Mesendoderm (in vitro differentiated cells): ENCODE measurements around the gene CETN2.

ENCODE experiments used
- DNase-seq: peaks from one replicate; pipeline ENCODE4 v3.0.0; 2013
- H2AK5ac ChIP-seq: 2 replicates; pipeline ENCODE4 v1.6.1; 2013; ENCODE audit warnings: low read length, inconsistent platforms
- H2BK120ac ChIP-seq: 2 replicates; pipeline ENCODE4 v1.6.1; 2013; ENCODE audit warnings: low read depth, mild to moderate bottlenecking, low read length, moderate library complexity, mixed read lengths
- H2BK15ac ChIP-seq: replicated peaks from 2 replicates; pipeline ENCODE4 v1.6.1; 2013; ENCODE audit warnings: low read depth, mild to moderate bottlenecking, moderate library complexity
- H2BK5ac ChIP-seq: 2 replicates; pipeline ENCODE4 v1.6.1; 2013; ENCODE audit warnings: low read length, inconsistent platforms
- H3K18ac ChIP-seq: 2 replicates; pipeline ENCODE4 v1.6.1; 2013; ENCODE audit warnings: mild to moderate bottlenecking, low read length, mixed read lengths
- H3K23ac ChIP-seq: one replicate; pipeline ENCODE4 v1.6.1; 2013; ENCODE audit warnings: low read length
- H3K27ac ChIP-seq: 2 replicates; pipeline ENCODE4 v1.5.1; 2013; ENCODE audit warnings: low read depth, mild to moderate bottlenecking, inconsistent platforms, low read length, moderate library complexity
- H3K27me3 ChIP-seq: 2 replicates; pipeline ENCODE4 v1.6.1; 2013; ENCODE audit warnings: low read length, control low read depth, mild to moderate bottlenecking, inconsistent platforms; ENCODE audit not compliant: insufficient read depth, poor library complexity
- H3K36me3 ChIP-seq: 2 replicates; pipeline ENCODE4 v1.6.1; 2013; ENCODE audit warnings: low read length, inconsistent platforms; ENCODE audit not compliant: control insufficient read depth, insufficient read depth
- H3K4ac ChIP-seq: one replicate; pipeline ENCODE4 v1.6.1; 2013; ENCODE audit warnings: low read depth, mild to moderate bottlenecking, low read length, moderate library complexity
- H3K4me1 ChIP-seq: 2 replicates; pipeline ENCODE4 v1.6.1; 2013; ENCODE audit warnings: low read depth, low read length, inconsistent platforms; ENCODE audit not compliant: control insufficient read depth
- H3K4me2 ChIP-seq: 2 replicates; pipeline ENCODE4 v1.6.1; 2013; ENCODE audit warnings: low read length
- H3K4me3 ChIP-seq: 2 replicates; pipeline ENCODE4 v1.5.1; 2013; ENCODE audit warnings: mild to moderate bottlenecking, low read length
- H3K56ac ChIP-seq: one replicate; pipeline ENCODE4 v1.6.1; 2013; ENCODE audit warnings: low read length
- H3K79me1 ChIP-seq: 2 replicates; pipeline ENCODE4 v1.6.1; 2013; ENCODE audit warnings: low read length, inconsistent platforms
- H3K79me2 ChIP-seq: 2 replicates; pipeline ENCODE4 v1.6.1; 2013; ENCODE audit warnings: mild to moderate bottlenecking, low read length; ENCODE audit not compliant: control insufficient read depth, insufficient read depth
- H3K9ac ChIP-seq: 2 replicates; pipeline ENCODE4 v1.6.1; 2013; ENCODE audit warnings: low read length, inconsistent platforms
- H4K5ac ChIP-seq: one replicate; pipeline ENCODE4 v1.6.1; 2013; ENCODE audit warnings: low read length
- H4K8ac ChIP-seq: one replicate; pipeline ENCODE4 v1.6.1; 2013; ENCODE audit warnings: low read depth, mild to moderate bottlenecking, control low read depth, low read length, moderate library complexity
- whole genome bisulfite sequencing: extraction: QIAGEN DNeasy Blood & Tissue Kit; methylation state at CpG from one replicate; pipeline ENCODE4 v1.1.7; 2013; ENCODE audit warnings: low lambda C conversion rate, missing lambda C conversion rate; ENCODE audit not compliant: insufficient coverage; ENCODE audit errors: extremely low coverage; 5-methylcytosine and 5-hydroxymethylcytosine counted together

CETN2 gene

DNA sequence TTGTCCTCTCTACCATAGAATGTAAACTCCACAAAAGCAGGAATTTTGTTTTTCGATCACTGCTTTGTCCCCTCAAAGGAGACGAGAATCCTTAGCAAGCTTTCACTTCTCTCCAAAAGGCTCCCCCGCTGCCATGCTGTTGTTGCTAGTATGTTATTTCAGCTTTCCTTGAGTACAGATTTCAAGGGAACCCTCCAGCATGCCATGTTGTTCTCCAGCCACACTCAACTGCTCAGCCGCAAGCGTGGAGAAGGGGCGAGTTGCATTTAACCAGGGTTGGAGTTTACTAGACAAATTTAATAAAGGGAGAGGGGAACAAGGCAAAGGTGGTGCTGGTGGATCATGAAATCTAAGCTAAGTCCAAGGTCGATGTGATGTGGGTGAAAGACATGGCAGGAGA lies 23.4 kb upstream of the CETN2 start:
- H3K4me2 ChIP-seq: no peak overlapping the region
- H2BK5ac ChIP-seq: no peak overlapping the region
- no peak overlapping the region for H3K18ac ChIP-seq
- peaks cover 2% of the 10 kb centered on the region for H3K36me3 ChIP-seq
- no peaks in the 10 kb centered on the region for H3K27me3 ChIP-seq
- H3K56ac ChIP-seq: no peak overlapping the region
- no CpG with 5 or more reads among the region's 7 CpGs for WGBS
- H2BK15ac ChIP-seq: no peak overlapping the region
- no peak overlapping the region for H3K23ac ChIP-seq
- H4K5ac ChIP-seq: no peak overlapping the region
- H2BK120ac ChIP-seq: no peak overlapping the region
- H3K4me3 ChIP-seq: no peak overlapping the region
- no peak overlapping the region for H3K27ac ChIP-seq
- no peaks in the 10 kb centered on the region for H3K79me2 ChIP-seq
- no peaks in the 10 kb centered on the region for H3K4me1 ChIP-seq
- no peak overlapping the region for H3K9ac ChIP-seq
- H2AK5ac ChIP-seq: no peak overlapping the region
- H3K4ac ChIP-seq: no peak overlapping the region
- no peak for DNase-seq
- no peaks in the 10 kb centered on the region for H3K79me1 ChIP-seq
- no peak overlapping the region for H4K8ac ChIP-seq

DNA sequence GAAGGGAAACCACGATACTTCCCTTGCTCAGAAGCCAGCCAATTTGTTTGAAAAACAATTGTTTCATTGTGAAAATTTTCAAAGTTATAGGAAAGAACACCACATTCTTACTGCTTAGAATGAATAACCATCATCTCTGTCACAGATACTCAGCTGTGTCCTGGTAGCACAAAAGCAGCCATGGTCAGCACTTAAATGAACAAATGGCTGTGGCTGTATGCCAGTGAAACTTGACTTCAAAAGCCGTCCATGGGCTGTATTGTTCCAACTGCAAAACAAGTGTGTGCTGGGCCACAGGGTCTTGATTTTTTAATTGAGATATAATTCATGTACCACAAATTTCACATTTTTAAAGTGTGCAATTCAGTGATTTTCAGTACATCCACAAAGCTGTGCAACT lies 19.9 kb upstream of the CETN2 start:
- peaks cover 2% of the 10 kb centered on the region for H3K36me3 ChIP-seq
- no peak overlapping the region for H3K27ac ChIP-seq
- no peak overlapping the region for H3K4ac ChIP-seq
- no CpG with 5 or more reads among the region's 2 CpGs for WGBS
- no peak overlapping the region for H2BK15ac ChIP-seq
- H3K18ac ChIP-seq: no peak overlapping the region
- no peak overlapping the region for H3K56ac ChIP-seq
- no peaks in the 10 kb centered on the region for H3K4me1 ChIP-seq
- H3K4me3 ChIP-seq: no peak overlapping the region
- no peaks in the 10 kb centered on the region for H3K27me3 ChIP-seq
- no peak overlapping the region for H3K4me2 ChIP-seq
- H2AK5ac ChIP-seq: no peak overlapping the region
- no peak overlapping the region for H3K23ac ChIP-seq
- H4K8ac ChIP-seq: no peak overlapping the region
- H2BK5ac ChIP-seq: no peak overlapping the region
- no peaks in the 10 kb centered on the region for H3K79me2 ChIP-seq
- no peak overlapping the region for H3K9ac ChIP-seq
- no peak overlapping the region for H2BK120ac ChIP-seq
- no peak for DNase-seq
- H3K79me1 ChIP-seq: no peaks in the 10 kb centered on the region
- no peak overlapping the region for H4K5ac ChIP-seq

DNA sequence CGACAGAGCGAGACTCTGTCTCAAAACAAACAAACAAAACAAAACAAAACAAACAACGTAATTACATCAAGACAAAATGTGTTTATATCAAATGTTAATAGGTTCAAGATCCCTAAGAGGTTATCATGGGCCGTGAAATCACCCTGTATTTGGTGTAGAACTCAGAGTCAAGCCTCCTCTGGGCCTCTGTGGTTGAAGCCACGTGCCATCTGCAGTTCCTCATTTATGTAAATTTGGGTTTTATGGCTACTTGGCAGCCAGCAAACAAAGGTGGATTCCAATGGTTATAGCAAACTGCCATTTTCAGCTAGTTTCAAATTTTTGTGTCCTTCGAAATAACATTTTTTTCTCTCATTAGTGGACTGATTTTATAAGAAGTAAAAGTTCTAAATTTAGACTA lies 16.7 kb upstream of the CETN2 start:
- no peak overlapping the region for H4K5ac ChIP-seq
- H2BK15ac ChIP-seq: no peak overlapping the region
- DNase-seq: no peak
- H3K4me2 ChIP-seq: no peak overlapping the region
- no peak overlapping the region for H2BK120ac ChIP-seq
- H3K27ac ChIP-seq: no peak overlapping the region
- H2BK5ac ChIP-seq: no peak overlapping the region
- no peak overlapping the region for H2AK5ac ChIP-seq
- H3K4me3 ChIP-seq: no peak overlapping the region
- H3K18ac ChIP-seq: no peak overlapping the region
- WGBS: no CpG with 5 or more reads among the region's 6 CpGs
- no peak overlapping the region for H3K4ac ChIP-seq
- H3K79me1 ChIP-seq: no peaks in the 10 kb centered on the region
- peaks cover 2% of the 10 kb centered on the region for H3K36me3 ChIP-seq
- no peak overlapping the region for H3K56ac ChIP-seq
- H3K79me2 ChIP-seq: peaks cover 7% of the 10 kb centered on the region
- H4K8ac ChIP-seq: no peak overlapping the region
- no peaks in the 10 kb centered on the region for H3K27me3 ChIP-seq
- no peaks in the 10 kb centered on the region for H3K4me1 ChIP-seq
- no peak overlapping the region for H3K9ac ChIP-seq
- H3K23ac ChIP-seq: no peak overlapping the region

DNA sequence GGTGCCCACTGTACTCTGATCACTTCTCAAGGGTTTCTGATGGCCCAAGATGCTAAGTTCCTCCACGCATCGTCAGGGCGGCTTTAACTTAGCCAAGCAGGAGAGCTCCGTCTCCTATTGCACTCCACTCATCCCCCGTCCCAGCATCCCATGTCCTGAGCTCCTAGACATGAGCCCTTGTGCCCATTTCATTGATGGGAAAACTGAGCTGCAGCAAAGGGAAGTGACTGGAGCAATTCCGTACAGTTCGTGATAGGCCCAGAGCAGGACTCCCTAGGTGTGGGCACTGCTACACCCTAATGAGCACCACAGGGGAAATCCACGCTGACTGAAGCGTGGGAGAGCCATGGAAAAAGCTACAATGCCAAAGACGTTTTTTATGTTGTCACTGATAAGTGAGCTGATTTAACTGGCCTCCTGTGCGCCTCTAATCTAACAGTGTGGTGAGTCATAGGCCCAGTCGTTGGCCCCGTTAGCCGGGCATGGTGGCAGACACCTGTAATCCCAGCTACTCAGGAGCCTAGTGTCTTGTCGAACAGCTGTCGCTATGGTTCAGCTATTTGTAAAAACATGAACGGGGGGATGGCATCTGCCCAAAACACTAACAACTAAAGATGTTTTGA lies 15.2 kb upstream of the CETN2 start:
- no peak overlapping the region for H2BK5ac ChIP-seq
- H3K4me3 ChIP-seq: no peak overlapping the region
- no CpG with 5 or more reads among the region's 17 CpGs for WGBS
- no peak overlapping the region for H3K56ac ChIP-seq
- H3K27me3 ChIP-seq: no peaks in the 10 kb centered on the region
- H3K18ac ChIP-seq: no peak overlapping the region
- H3K79me1 ChIP-seq: peaks cover 2% of the 10 kb centered on the region
- H2BK120ac ChIP-seq: no peak overlapping the region
- no peak for DNase-seq
- no peak overlapping the region for H3K4me2 ChIP-seq
- no peaks in the 10 kb centered on the region for H3K4me1 ChIP-seq
- H3K79me2 ChIP-seq: peaks cover 15% of the 10 kb centered on the region
- no peak overlapping the region for H3K27ac ChIP-seq
- no peak overlapping the region for H4K5ac ChIP-seq
- no peaks in the 10 kb centered on the region for H3K36me3 ChIP-seq
- no peak overlapping the region for H3K23ac ChIP-seq
- H3K4ac ChIP-seq: no peak overlapping the region
- H3K9ac ChIP-seq: no peak overlapping the region
- H2BK15ac ChIP-seq: no peak overlapping the region
- no peak overlapping the region for H2AK5ac ChIP-seq
- H4K8ac ChIP-seq: no peak overlapping the region

DNA sequence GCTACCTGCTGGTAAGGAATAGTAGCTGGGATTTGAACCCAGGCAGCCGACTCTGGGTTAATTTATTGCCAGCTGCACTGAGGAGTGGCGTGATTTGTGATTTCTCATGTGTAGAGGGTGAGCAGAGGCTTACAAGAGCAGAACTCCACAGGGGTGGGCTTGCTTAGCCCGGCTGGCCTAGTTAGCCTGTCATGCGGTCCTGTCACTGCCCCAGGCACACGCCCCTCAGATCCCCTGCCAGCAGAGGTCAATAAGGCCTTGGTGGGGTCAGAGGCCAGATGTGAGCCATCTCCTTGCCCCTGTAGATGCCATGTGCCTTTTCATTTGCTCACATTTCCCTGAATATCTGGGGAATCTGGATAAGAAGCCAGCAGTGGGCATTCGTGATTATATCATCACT lies 13.7 kb upstream of the CETN2 start:
- no peak overlapping the region for H4K8ac ChIP-seq
- no peak overlapping the region for H3K9ac ChIP-seq
- H3K23ac ChIP-seq: no peak overlapping the region
- no peak overlapping the region for H3K4me2 ChIP-seq
- DNase-seq: no peak
- no peak overlapping the region for H3K27ac ChIP-seq
- H2AK5ac ChIP-seq: no peak overlapping the region
- H4K5ac ChIP-seq: no peak overlapping the region
- no peak overlapping the region for H3K4ac ChIP-seq
- H2BK120ac ChIP-seq: no peak overlapping the region
- peaks cover 2% of the 10 kb centered on the region for H3K79me1 ChIP-seq
- no peak overlapping the region for H2BK15ac ChIP-seq
- no CpG with 5 or more reads among the region's 6 CpGs for WGBS
- no peak overlapping the region for H3K56ac ChIP-seq
- H3K27me3 ChIP-seq: no peaks in the 10 kb centered on the region
- H3K18ac ChIP-seq: no peak overlapping the region
- no peak overlapping the region for H2BK5ac ChIP-seq
- H3K36me3 ChIP-seq: no peaks in the 10 kb centered on the region
- no peak overlapping the region for H3K4me3 ChIP-seq
- peaks cover 16% of the 10 kb centered on the region for H3K79me2 ChIP-seq
- H3K4me1 ChIP-seq: no peaks in the 10 kb centered on the region

DNA sequence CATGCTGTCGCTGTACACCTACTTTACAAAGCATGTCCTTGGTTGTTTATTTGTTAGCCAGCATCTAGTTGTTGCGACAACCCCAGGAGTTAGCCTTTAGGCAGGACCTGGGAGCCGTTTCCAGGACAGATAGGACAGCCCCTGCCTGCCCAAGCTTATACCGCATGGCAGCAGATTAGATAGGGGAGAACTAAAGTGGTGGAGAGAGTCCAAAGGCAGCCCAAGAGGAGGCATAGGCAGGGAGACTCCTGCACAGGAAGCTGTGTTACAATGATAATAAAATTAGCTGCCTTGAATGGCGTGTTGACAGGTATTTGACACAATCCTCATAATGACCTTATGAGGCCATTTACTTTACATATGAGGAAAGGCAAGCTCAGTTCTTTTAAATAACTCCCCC lies 13.3 kb upstream of the CETN2 start:
- Histone ChIP-seq H4K5ac (no peak overlapping the region), H3K79me1 (peaks cover 2% of the 10 kb centered on the region), H3K79me2 (peaks cover 16% of the 10 kb centered on the region), H3K4me3 (no peak overlapping the region), H2AK5ac (no peak overlapping the region), H3K27me3 (no peaks in the 10 kb centered on the region), H4K8ac (no peak overlapping the region), H3K4me1 (no peaks in the 10 kb centered on the region), H2BK15ac (no peak overlapping the region), H2BK120ac (no peak overlapping the region), H3K56ac (no peak overlapping the region), H3K23ac (no peak overlapping the region), H3K4me2 (no peak overlapping the region), H3K4ac (no peak overlapping the region), H2BK5ac (no peak overlapping the region), H3K36me3 (no peaks in the 10 kb centered on the region), H3K27ac (no peak overlapping the region), H3K18ac (no peak overlapping the region), H3K9ac (no peak overlapping the region)
- DNase-seq: peak; percentile 3
- no CpG with 5 or more reads among the region's 5 CpGs for WGBS
